ENCODE measurements around the gene BCL2L12.
A peak's percentile ranks its signal among the peaks of the same experiment; 100 is the strongest.

Gene BCL2L12

DNA sequence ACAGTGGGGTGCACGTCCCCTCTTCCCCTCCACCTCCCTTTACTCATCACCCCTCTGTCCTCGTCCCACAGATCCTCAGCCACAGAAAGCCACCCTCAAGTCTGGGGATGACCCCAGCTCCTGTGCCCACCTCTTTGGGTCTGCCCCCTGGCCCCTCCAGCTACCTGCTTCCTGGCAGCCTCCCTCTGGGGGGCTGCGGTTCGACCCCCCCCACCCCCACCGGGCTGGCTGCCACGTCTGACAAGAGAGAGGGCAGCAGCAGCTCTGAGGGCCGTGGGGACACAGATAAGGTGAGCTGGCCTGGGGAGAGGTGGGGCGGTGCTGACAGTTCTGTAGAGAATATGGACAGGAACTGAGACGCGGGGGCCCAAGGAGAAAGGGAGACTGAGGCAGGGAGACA, 11.2 kb upstream of the BCL2L12 start:
- H3K27me3 ChIP-seq (ENCODE audit: control insufficient read depth in 1 of 2, insufficient read depth in 2 of 2, low read length in 2 of 2) = no peaks in the 10 kb centered on the region
- no peak overlapping the region for H3K9ac ChIP-seq (ENCODE audit: low read depth in 1 of 2, low read length in 2 of 2)
- H3K9me3 ChIP-seq (ENCODE audit: control insufficient read depth in 1 of 2, low read length in 2 of 2) = no peaks in the 10 kb centered on the region
- no peak overlapping the region for H3K27ac ChIP-seq (ENCODE audit: low read depth, low read length)
- no peak overlapping the region for H3K4me3 ChIP-seq (ENCODE audit: low read depth in 1 of 2, low read length in 2 of 2)
- H3K4me1 ChIP-seq (ENCODE audit: control insufficient read depth in 1 of 2, insufficient read depth in 2 of 2, low read length in 2 of 2) = no peaks in the 10 kb centered on the region
- peaks cover 54 to 84% of the 10 kb centered on the region in 2 donors for H3K36me3 ChIP-seq (ENCODE audit: control insufficient read depth in 1 of 2, insufficient read depth in 2 of 2, low read length in 2 of 2)

DNA sequence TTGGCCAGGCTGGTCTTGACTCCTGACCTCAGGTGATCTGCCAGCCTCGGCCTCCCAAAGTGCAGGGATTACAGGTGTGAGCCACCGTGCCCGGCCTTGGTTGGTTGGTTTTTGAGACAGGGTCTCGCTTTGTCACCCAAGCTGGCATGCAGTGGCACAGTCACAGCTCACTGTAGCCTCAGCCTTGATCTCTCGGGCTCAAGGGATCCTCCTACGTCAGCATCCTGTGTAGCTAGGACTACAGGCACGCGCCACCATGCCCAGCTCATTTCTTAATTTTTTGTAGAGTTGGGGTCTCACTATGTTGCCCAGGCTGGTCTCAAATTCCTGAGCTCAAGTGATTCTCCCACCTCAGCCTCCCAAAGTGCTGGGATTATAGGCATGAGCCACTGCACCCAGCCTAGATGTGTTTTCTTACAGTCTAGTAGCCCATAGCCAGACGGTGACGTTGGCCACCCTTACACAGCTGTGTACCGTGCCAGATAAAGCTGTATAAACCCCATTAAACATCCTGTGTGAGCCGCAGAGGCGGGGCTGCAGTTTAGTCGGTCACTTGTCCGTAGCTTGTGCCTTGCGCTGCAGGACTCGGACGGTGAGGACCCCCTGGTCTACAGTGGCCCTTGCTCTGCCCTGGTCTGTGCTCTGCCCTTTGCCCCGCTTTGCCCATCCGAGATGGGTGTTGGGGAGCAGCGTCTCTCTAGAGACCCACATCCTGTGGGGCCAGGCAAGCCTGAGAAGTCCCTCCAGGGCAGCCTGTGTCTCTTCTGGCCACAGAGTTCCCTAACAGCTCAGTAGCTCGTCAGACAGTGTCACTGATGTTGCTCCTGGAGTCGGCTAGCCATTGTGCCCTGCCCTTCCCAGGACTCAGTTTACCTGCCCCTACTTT, 9.9 kb upstream of the BCL2L12 start:
- no peak overlapping the region for H3K9ac ChIP-seq (ENCODE audit: low read depth in 1 of 2, low read length in 2 of 2)
- H3K27ac ChIP-seq (ENCODE audit: low read depth, low read length) = no peak overlapping the region
- peaks cover 46 to 84% of the 10 kb centered on the region in 2 donors for H3K36me3 ChIP-seq (ENCODE audit: control insufficient read depth in 1 of 2, insufficient read depth in 2 of 2, low read length in 2 of 2)
- no peaks in the 10 kb centered on the region for H3K9me3 ChIP-seq (ENCODE audit: control insufficient read depth in 1 of 2, low read length in 2 of 2)
- no peak overlapping the region for H3K4me3 ChIP-seq (ENCODE audit: low read depth in 1 of 2, low read length in 2 of 2)
- H3K27me3 ChIP-seq (ENCODE audit: control insufficient read depth in 1 of 2, insufficient read depth in 2 of 2, low read length in 2 of 2) = no peaks in the 10 kb centered on the region
- H3K4me1 ChIP-seq (ENCODE audit: control insufficient read depth in 1 of 2, insufficient read depth in 2 of 2, low read length in 2 of 2) = no peaks in the 10 kb centered on the region

DNA sequence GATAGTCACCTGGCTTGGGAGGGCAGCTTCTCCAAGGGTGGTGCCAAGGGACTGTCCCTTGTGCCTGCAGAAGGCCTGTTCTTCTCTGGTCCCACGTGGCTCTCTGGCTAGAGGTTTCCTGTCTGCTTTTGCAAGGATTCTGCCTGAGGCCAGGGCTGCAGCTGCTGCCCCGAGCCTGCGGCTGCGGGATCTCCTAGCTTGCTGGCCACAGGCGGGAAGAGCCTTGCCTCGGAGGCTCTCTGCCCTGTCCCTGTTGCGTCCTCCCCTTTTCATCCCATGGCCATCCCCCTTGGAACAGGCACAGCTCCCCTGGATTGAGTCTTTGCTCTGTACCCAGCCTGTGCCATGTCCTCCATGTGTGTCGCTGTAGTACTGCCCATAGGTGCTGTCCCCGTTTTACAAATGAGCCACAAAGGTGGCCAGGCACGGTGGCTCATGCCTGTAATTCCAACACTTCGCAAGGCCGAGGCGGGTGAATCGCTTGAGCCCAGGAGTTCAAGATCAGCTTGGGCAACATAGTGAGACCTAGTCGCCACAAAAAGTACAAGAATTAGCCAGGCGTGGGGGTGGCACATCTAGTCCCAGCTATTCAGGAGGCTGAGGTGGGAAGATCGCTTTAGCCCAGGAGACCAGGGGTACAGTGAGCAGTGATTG, 9.2 kb upstream of the BCL2L12 start:
- no peaks in the 10 kb centered on the region for H3K9me3 ChIP-seq (ENCODE audit: control insufficient read depth in 1 of 2, low read length in 2 of 2)
- no peaks in the 10 kb centered on the region for H3K4me1 ChIP-seq (ENCODE audit: control insufficient read depth in 1 of 2, insufficient read depth in 2 of 2, low read length in 2 of 2)
- peaks cover 46 to 92% of the 10 kb centered on the region in 2 donors for H3K36me3 ChIP-seq (ENCODE audit: control insufficient read depth in 1 of 2, insufficient read depth in 2 of 2, low read length in 2 of 2)
- no peaks in the 10 kb centered on the region for H3K27me3 ChIP-seq (ENCODE audit: control insufficient read depth in 1 of 2, insufficient read depth in 2 of 2, low read length in 2 of 2)
- no peak overlapping the region for H3K27ac ChIP-seq (ENCODE audit: low read depth, low read length)
- H3K9ac ChIP-seq (ENCODE audit: low read depth in 1 of 2, low read length in 2 of 2) = no peak overlapping the region
- H3K4me3 ChIP-seq (ENCODE audit: low read depth in 1 of 2, low read length in 2 of 2) = no peak overlapping the region

DNA sequence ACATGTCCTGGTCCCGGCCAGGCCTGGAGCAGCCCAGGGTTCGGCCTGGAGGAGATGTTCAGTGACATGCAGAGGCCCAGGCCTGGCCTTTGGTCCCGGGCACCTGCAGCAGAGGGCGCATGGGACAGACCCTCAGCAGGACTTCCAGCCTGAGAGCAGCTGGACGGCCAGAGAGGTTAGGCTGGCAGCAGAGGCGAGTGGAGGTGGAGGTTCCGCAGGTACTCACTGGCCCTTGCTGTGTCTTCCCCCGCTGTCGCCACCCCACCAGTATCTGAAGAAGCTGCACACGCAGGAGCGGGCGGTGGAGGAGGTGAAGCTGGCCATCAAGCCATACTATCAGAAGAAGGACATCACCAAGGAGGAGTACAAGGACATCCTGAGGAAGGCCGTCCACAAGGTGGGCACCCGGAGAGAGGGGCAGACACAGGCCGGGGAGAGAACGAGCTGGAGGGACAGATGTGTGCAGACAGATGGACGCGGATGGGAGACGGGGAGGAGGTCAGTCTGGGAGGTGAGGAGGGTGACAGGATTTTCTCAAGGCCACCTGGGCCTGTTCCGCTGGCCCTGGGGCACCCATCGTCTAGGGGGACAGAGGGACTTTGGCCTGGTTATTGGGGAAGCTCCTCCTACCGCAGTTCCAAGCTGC, 8.1 kb upstream of the BCL2L12 start:
- H3K4me3 ChIP-seq (ENCODE audit: low read depth in 1 of 2, low read length in 2 of 2) = no peak overlapping the region
- H3K27ac ChIP-seq (ENCODE audit: low read depth, low read length) = no peak overlapping the region
- H3K9ac ChIP-seq (ENCODE audit: low read depth in 1 of 2, low read length in 2 of 2) = no peak overlapping the region
- no peaks in the 10 kb centered on the region for H3K9me3 ChIP-seq (ENCODE audit: control insufficient read depth in 1 of 2, low read length in 2 of 2)
- H3K36me3 ChIP-seq (ENCODE audit: control insufficient read depth in 1 of 2, insufficient read depth in 2 of 2, low read length in 2 of 2) = peaks cover 52 to 96% of the 10 kb centered on the region in 2 donors
- H3K27me3 ChIP-seq (ENCODE audit: control insufficient read depth in 1 of 2, insufficient read depth in 2 of 2, low read length in 2 of 2) = no peaks in the 10 kb centered on the region
- H3K4me1 ChIP-seq (ENCODE audit: control insufficient read depth in 1 of 2, insufficient read depth in 2 of 2, low read length in 2 of 2) = no peaks in the 10 kb centered on the region

DNA sequence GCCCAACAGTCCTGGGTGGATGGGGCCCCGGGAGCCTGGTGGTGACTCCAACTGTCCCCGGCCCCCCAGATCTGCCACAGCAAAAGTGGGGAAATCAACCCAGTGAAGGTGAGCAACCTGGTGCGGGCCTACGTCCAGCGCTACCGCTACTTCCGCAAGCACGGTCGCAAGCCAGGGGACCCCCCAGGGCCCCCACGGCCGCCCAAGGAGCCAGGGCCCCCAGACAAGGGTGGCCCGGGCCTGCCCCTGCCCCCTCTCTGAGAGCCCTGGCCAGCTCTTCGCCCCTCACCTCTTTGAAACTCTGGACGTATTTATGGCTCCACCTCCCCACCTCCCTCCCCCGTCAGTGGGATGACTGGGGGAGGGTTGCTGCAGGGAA, 7.6 kb upstream of the BCL2L12 start:
- Histone ChIP-seq H3K36me3 (ENCODE audit: control insufficient read depth in 1 of 2, insufficient read depth in 2 of 2, low read length in 2 of 2) (peaks cover 52 to 96% of the 10 kb centered on the region in 2 donors), H3K27ac (ENCODE audit: low read depth, low read length) (no peak overlapping the region)

DNA sequence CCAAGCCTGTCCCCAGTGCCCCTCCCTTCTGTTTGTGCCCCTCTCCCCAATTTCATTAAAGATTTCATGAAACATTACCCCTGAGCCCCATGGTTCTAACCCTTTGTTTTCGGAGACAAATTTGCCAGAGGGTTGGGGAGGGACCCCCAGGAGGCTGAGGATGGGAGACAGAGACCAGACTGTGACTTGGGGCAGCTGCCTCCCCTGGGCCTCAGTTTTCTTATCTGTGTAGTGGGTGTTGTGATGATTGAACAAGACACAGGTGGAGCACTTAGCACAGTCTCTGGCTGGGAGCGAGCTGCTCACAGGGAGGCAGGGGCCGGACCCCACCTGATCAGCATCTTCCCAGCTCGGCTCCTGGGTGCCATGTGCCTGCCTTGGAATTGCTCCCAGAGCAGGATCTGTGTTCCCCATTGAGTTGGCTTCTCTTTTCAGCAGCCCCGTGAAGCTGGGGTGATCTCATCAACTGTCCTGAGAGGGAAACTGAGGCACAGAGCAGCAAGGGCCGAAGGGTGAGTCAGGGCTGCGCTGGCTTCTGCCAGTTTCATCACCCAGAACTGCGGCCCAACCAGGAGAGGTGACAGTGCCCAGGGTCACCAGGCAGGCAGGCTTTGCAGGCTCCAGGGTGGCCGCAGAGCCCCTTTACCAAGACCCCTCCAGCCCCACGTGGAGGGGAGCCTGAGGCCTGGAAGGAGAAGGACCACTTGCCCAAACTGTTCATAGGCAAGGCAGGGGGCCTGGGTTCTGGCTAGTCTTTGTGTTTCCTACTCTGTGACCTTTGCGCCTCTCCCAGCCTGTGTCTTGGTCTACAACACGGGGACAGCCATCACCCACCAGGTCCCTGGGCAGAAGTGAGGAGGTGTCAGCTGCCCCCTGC, 6.9 kb upstream of the BCL2L12 start:
- Histone ChIP-seq H3K27ac (ENCODE audit: low read depth, low read length) (no peak overlapping the region), H3K9me3 (ENCODE audit: control insufficient read depth in 1 of 2, low read length in 2 of 2) (no peaks in the 10 kb centered on the region), H3K4me1 (ENCODE audit: control insufficient read depth in 1 of 2, insufficient read depth in 2 of 2, low read length in 2 of 2) (peaks cover 5 to 12% of the 10 kb centered on the region in 2 donors), H3K36me3 (ENCODE audit: control insufficient read depth in 1 of 2, insufficient read depth in 2 of 2, low read length in 2 of 2) (peaks cover 51 to 90% of the 10 kb centered on the region in 2 donors), H3K4me3 (ENCODE audit: low read depth in 1 of 2, low read length in 2 of 2) (no peak overlapping the region), H3K9ac (ENCODE audit: low read depth in 1 of 2, low read length in 2 of 2) (no peak overlapping the region), H3K27me3 (ENCODE audit: control insufficient read depth in 1 of 2, insufficient read depth in 2 of 2, low read length in 2 of 2) (no peaks in the 10 kb centered on the region)

More for the DNA sequence above, 7.6 kb upstream of the BCL2L12 start:
- Histone ChIP-seq H3K9ac (ENCODE audit: low read depth in 1 of 2, low read length in 2 of 2) (no peak overlapping the region), H3K9me3 (ENCODE audit: control insufficient read depth in 1 of 2, low read length in 2 of 2) (no peaks in the 10 kb centered on the region), H3K4me3 (ENCODE audit: low read depth in 1 of 2, low read length in 2 of 2) (no peak overlapping the region), H3K27me3 (ENCODE audit: control insufficient read depth in 1 of 2, insufficient read depth in 2 of 2, low read length in 2 of 2) (no peaks in the 10 kb centered on the region), H3K4me1 (ENCODE audit: control insufficient read depth in 1 of 2, insufficient read depth in 2 of 2, low read length in 2 of 2) (peaks cover 1 to 5% of the 10 kb centered on the region in 2 donors)

DNA sequence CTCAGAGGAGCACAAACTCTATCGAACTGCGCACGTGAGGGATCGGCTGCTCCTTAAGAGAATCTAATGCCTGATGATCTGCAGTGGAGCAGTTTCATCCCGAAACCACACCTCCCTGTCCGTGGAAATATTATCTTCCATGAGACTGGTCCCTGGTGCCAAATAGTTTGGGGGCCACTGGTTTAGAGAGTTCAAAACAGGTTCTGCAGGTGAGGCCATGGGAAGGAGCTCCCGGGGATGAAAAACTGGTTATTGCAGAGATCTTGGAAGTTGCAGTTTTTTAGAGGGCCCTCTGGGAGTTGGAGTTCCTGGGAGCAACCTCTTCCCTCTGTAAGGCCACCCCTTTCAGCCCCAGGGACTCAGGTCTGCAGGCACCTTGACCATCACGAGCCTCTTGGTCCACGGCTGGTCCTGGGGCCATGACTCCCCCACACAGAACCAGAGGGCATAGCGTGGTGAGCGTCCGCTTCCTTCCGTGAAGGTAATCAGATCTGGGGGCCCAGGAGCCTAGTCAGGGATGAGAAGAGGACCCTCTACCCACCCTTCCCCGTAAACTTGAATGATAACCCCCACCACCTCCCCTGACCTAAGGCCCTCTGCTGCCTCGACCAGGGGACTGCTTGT, 5.3 kb upstream of the BCL2L12 start:
- no peak overlapping the region for H3K4me3 ChIP-seq (ENCODE audit: low read depth in 1 of 2, low read length in 2 of 2)
- peaks cover 43 to 74% of the 10 kb centered on the region in 2 donors for H3K36me3 ChIP-seq (ENCODE audit: control insufficient read depth in 1 of 2, insufficient read depth in 2 of 2, low read length in 2 of 2)
- no peak overlapping the region for H3K9ac ChIP-seq (ENCODE audit: low read depth in 1 of 2, low read length in 2 of 2)
- H3K27ac ChIP-seq (ENCODE audit: low read depth, low read length) = no peak overlapping the region
- H3K27me3 ChIP-seq (ENCODE audit: control insufficient read depth in 1 of 2, insufficient read depth in 2 of 2, low read length in 2 of 2) = no peaks in the 10 kb centered on the region
- no peaks in the 10 kb centered on the region for H3K9me3 ChIP-seq (ENCODE audit: control insufficient read depth in 1 of 2, low read length in 2 of 2)
- H3K4me1 ChIP-seq (ENCODE audit: control insufficient read depth in 1 of 2, insufficient read depth in 2 of 2, low read length in 2 of 2) = peaks cover 5 to 23% of the 10 kb centered on the region in 2 donors

DNA sequence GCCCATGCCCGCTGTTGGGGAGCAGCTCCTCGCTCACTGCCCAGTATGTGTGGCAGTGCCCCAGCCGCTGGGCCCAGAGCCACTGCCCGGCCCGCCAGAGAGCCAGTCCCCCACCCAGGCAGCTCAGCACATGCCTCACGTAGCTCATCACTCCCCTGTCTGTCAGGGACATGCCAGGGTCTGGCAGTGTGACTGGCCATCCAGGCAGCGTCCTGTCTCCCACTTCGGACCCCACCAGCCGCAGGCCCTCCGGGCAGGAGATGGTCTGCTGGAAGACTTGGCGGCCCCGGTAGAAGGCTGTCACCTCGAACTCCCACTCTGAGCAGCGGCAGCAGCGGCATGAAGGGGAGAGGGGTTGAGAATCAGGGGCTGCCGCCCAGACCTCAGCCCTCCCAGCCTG, 3.7 kb upstream of the BCL2L12 start:
- Histone ChIP-seq H3K4me3 (ENCODE audit: low read depth in 1 of 2, low read length in 2 of 2) (no peak overlapping the region), H3K9me3 (ENCODE audit: control insufficient read depth in 1 of 2, low read length in 2 of 2) (no peaks in the 10 kb centered on the region), H3K4me1 (ENCODE audit: control insufficient read depth in 1 of 2, insufficient read depth in 2 of 2, low read length in 2 of 2) (peaks cover 13 to 32% of the 10 kb centered on the region in 2 donors), H3K27me3 (ENCODE audit: control insufficient read depth in 1 of 2, insufficient read depth in 2 of 2, low read length in 2 of 2) (no peaks in the 10 kb centered on the region), H3K9ac (ENCODE audit: low read depth in 1 of 2, low read length in 2 of 2) (no peak overlapping the region), H3K36me3 (ENCODE audit: control insufficient read depth in 1 of 2, insufficient read depth in 2 of 2, low read length in 2 of 2) (peaks cover 29 to 59% of the 10 kb centered on the region in 2 donors), H3K27ac (ENCODE audit: low read depth, low read length) (no peak overlapping the region)

DNA sequence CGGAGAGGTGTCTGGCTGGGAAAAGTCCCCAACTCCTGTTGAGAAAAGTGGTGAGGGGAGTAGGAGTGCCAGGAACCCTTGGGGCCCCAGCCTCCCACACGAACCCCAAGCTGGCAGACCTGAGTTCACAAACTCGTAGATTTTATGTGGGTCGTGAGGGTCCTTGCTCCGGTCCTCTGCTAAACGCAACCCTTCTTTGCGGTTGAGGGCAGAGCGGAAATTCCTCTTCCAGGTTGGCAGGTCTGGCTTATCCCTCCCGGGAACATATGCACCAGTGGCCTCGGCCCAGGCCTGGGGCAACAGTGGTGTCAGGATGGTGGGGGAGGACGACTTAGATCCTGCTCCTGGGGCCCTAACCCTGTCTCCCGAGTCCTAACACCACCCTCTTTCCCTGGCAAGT, 2.5 kb upstream of the BCL2L12 start:
- no peaks in the 10 kb centered on the region for H3K27me3 ChIP-seq (ENCODE audit: control insufficient read depth in 1 of 2, insufficient read depth in 2 of 2, low read length in 2 of 2)
- H3K36me3 ChIP-seq (ENCODE audit: control insufficient read depth in 1 of 2, insufficient read depth in 2 of 2, low read length in 2 of 2) = peaks cover 29 to 48% of the 10 kb centered on the region in 2 donors
- H3K4me3 ChIP-seq (ENCODE audit: low read depth in 1 of 2, low read length in 2 of 2) = peak overlapping the region in 1 of 2 donors; percentile 36
- H3K9me3 ChIP-seq (ENCODE audit: control insufficient read depth in 1 of 2, low read length in 2 of 2) = no peaks in the 10 kb centered on the region
- H3K9ac ChIP-seq (ENCODE audit: low read depth in 1 of 2, low read length in 2 of 2) = peak overlapping the region in 1 of 2 donors; percentile 88
- peaks cover 13 to 32% of the 10 kb centered on the region in 2 donors for H3K4me1 ChIP-seq (ENCODE audit: control insufficient read depth in 1 of 2, insufficient read depth in 2 of 2, low read length in 2 of 2)
- no peak overlapping the region for H3K27ac ChIP-seq (ENCODE audit: low read depth, low read length)

Measured in duodenal mucosa (tissue), 2 donors.